ENCODE data around the gene COL6A2. TPM values are rescaled to one million over a fixed set of nuclear protein-coding genes. Genes with fewer than 3 reads are reported as not detected.

The COL6A2 gene
- total and polyA plus RNA-seq, 2 of the 13 experiments (the other 11 are each of a cell fraction or from before 2014, with no cell fraction given), result 0.07 to 0.41 TPM

- ATAC-seq, result no peak
- in situ Hi-C loops (cut with HindIII; ENCODE audit: extremely low pct_ligation_motif_present, low pct_unique_long_range_greater_than_20kb), result no loop called here
- TF ChIP-seq ZNF235 (CRISPR knock-in tag; IDR thresholded peaks at IDR 0.05; ENCODE audit: borderline replicate concordance) (no peak), ZNF597 (CRISPR knock-in tag; IDR thresholded peaks at IDR 0.05) (no peak), RERE (CRISPR knock-in tag; IDR thresholded peaks at IDR 0.05; ENCODE audit: low read depth) (no peak), ZNF550 (CRISPR knock-in tag; IDR thresholded peaks at IDR 0.05; ENCODE audit: borderline replicate concordance) (no peak), ZNF609 (CRISPR knock-in tag; IDR thresholded peaks at IDR 0.05; ENCODE audit: borderline replicate concordance) (no peak), MXD4 (CRISPR knock-in tag; IDR thresholded peaks at IDR 0.05) (no peak), KLF15 (CRISPR knock-in tag; IDR thresholded peaks at IDR 0.05; ENCODE audit: borderline replicate concordance) (no peak), TOPORS (CRISPR knock-in tag; IDR thresholded peaks at IDR 0.05) (no peak), HIVEP1 (CRISPR knock-in tag; IDR thresholded peaks at IDR 0.05) (no peak), ZNF576 (CRISPR knock-in tag; IDR thresholded peaks at IDR 0.05) (no peak), IKZF4 (CRISPR knock-in tag; IDR thresholded peaks at IDR 0.05; ENCODE audit: borderline replicate concordance, low read depth, not compliant biosample characterization) (no peak)
- 62% methylated on average over 2 of the region's 2 CpGs for WGBS (ENCODE audit: low lambda C conversion rate)
- Histone ChIP-seq H4K20me1 (ENCODE audit: insufficient read depth, low read length) (no peaks in the 10 kb centered on the region), H3K4me2 (ENCODE audit: low read depth, low read length) (no peak overlapping the region), H3K4me1 (ENCODE audit: insufficient read depth, low read length) (peaks cover 11% of the 10 kb centered on the region; the same call in 1 of the 2 replicates), H2AFZ (ENCODE audit: low read length) (no peak overlapping the region), H3K9ac (ENCODE audit: insufficient read depth, low read depth, low read length) (no peak overlapping the region), H3K27ac (ENCODE audit: extremely low read length, insufficient read depth, low read length) (no peak overlapping the region), H3K36me3 (replicated peaks in 1 of 2; ENCODE audit: control insufficient read depth in 1 of 2, insufficient read depth in 2 of 2, low read length in 2 of 2) (no peaks in the 10 kb centered on the region), H3K27me3 (ENCODE audit: control insufficient read depth in 1 of 2, insufficient read depth in 2 of 2, low read length in 2 of 2) (peaks cover 5 to 22% of the 10 kb centered on the region in 2 experiments; a peak in 4 of 5 replicates), H3K79me2 (ENCODE audit: insufficient read depth, low read length) (no peaks in the 10 kb centered on the region), H3K9me3 (ENCODE audit: low read length) (no peaks in the 10 kb centered on the region), H3K4me3 (replicated peaks in 1 of 3; ENCODE audit: insufficient read depth in 1 of 3, low read depth in 2 of 3, low read length in 3 of 3) (no peak overlapping the region)
- no peak for FAIRE-seq
- CTCF ChIA-PET (ENCODE audit: low intra/inter-chr PET ratio, low total read pairs), result no interaction called here
- intact Hi-C loops (cut with micrococcal nuclease; ENCODE audit: unreplicated experiment), result no loop called here
- BruUV-seq (replicated peaks), result no TSS peak
- POLR2A ChIA-PET, result no interaction called here
- no peak for DNase-seq (ENCODE audit: low spot score)
Measured at GRCh38 chr21:46088189-46088588, 9.7 kb upstream of the COL6A2 start.
